Osteoblast (primary cell): ENCODE results near the gene FEM1B. TPM values are rescaled to one million over a fixed set of nuclear protein-coding genes. Genes with fewer than 3 reads are reported as not detected.

Experiments used
- DNase-seq: peaks from one replicate; pipeline ENCODE4 v3.0.0; 2011; ENCODE audit warnings: low spot score, mixed read lengths; ENCODE audit not compliant: insufficient read length; ENCODE audit errors: missing footprints
- H2AFZ ChIP-seq: 2 replicates; pipeline ENCODE4 v1.6.0; 2011; ENCODE audit warnings: mild to moderate bottlenecking, low read length
- H3K27ac ChIP-seq: 2 replicates; pipeline ENCODE4 v1.5.1; 2011; ENCODE audit warnings: mild to moderate bottlenecking, low read depth, low read length, moderate library complexity
- H3K27me3 ChIP-seq: 2 replicates; pipeline ENCODE4 v1.6.0; 2012; ENCODE audit warnings: mild to moderate bottlenecking, control low read depth, inconsistent platforms, low read length, moderate library complexity; ENCODE audit not compliant: insufficient read depth
- H3K36me3 ChIP-seq: 2 replicates; pipeline ENCODE4 v1.5.1; 2011; ENCODE audit warnings: mild to moderate bottlenecking, low read length, control low read depth, moderate library complexity; ENCODE audit not compliant: insufficient read depth
- H3K4me1 ChIP-seq: 2 replicates; pipeline ENCODE4 v1.5.1; 2011; ENCODE audit warnings: mild to moderate bottlenecking, low read length, control low read depth, moderate library complexity; ENCODE audit not compliant: insufficient read depth
- H3K4me2 ChIP-seq: 2 replicates; pipeline ENCODE4 v1.6.0; 2011; ENCODE audit warnings: mild to moderate bottlenecking, low read length; ENCODE audit not compliant: insufficient read depth
- H3K4me3 ChIP-seq: fragments of 200-600 bp; sonication (generic); 3 replicates; pipeline ENCODE4 v1.5.1; 2012; ENCODE audit warnings: mild to moderate bottlenecking, low read length, inconsistent platforms; ENCODE audit not compliant: insufficient read depth
- H3K79me2 ChIP-seq: 2 replicates; pipeline ENCODE4 v1.6.0; 2012; ENCODE audit warnings: mild to moderate bottlenecking, low read length, control low read depth, inconsistent platforms; ENCODE audit not compliant: insufficient read depth
- H3K9me3 ChIP-seq: 2 replicates; pipeline ENCODE4 v1.5.1; 2011; ENCODE audit warnings: low read depth, low read length, control low read depth
- H4K20me1 ChIP-seq: 2 replicates; pipeline ENCODE4 v1.6.0; 2012; ENCODE audit warnings: mild to moderate bottlenecking, low read length, control low read depth; ENCODE audit not compliant: insufficient read depth
- CTCF ChIP-seq: IDR thresholded peaks from 2 replicates; pipeline ENCODE4 v1.5.1; 2011; ENCODE audit warnings: mild to moderate bottlenecking, low read depth, low read length, moderate library complexity; ENCODE audit errors: extremely low read depth
- total RNA-seq: library from RNA; depleted of rRNA; stranded (reverse); fragments of >200 nt; gene quantifications from 2 replicates; pipeline ENCODE4 v1.2.3, GENCODE V29; 2012

Gene FEM1B
- total RNA-seq, 1 donor, result 35.5 TPM

DNA sequence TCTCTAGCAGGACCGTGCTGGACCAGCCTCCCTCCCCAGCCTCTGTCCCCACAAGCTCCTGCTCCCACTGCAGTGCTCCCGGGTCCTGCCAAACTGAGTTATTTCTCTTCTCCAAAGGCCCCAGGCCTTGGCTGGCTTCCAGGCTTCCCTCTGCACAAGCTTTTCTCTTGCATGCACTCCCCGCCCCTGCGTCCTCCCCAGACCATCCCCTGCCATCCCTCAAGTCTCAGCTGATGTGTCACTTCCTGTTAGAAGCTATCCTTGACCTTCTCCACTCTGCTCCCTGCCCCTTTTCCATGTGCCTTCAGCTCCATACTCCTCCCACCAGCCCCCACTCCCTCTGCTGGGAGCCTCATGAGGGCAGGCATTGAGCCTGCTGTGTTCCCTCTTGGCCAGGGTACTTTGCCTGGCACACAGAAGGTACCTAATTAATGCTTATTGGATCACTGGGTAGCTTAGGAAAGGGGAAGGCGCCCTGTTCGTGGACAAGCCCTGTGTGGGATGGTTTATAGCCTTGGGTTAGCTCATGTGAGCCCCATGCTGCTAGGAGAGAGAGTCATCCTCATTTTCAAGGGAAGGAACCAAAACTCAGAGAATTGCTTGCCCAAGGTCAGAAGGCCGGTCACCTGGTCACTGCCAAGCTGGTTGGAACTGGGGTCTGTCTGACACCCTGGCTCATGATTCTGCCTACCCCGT, 56.4 kb downstream of the FEM1B start:
- no peaks in the 10 kb centered on the region for H3K27me3 ChIP-seq
- H3K79me2 ChIP-seq, result no peaks in the 10 kb centered on the region
- peak overlapping the region; percentile 29 for H3K4me3 ChIP-seq
- H3K4me1 ChIP-seq, result peaks cover 40% of the 10 kb centered on the region
- DNase-seq, result no peak
- H3K27ac ChIP-seq, result peak overlapping the region; percentile 85
- H2AFZ ChIP-seq, result no peak overlapping the region
- no peak for TF ChIP-seq CTCF
- H3K4me2 ChIP-seq, result peak overlapping the region; percentile 72
- peaks cover 85% of the 10 kb centered on the region for H3K36me3 ChIP-seq
- H4K20me1 ChIP-seq, result peaks cover 6% of the 10 kb centered on the region
- H3K9me3 ChIP-seq, result no peaks in the 10 kb centered on the region

DNA sequence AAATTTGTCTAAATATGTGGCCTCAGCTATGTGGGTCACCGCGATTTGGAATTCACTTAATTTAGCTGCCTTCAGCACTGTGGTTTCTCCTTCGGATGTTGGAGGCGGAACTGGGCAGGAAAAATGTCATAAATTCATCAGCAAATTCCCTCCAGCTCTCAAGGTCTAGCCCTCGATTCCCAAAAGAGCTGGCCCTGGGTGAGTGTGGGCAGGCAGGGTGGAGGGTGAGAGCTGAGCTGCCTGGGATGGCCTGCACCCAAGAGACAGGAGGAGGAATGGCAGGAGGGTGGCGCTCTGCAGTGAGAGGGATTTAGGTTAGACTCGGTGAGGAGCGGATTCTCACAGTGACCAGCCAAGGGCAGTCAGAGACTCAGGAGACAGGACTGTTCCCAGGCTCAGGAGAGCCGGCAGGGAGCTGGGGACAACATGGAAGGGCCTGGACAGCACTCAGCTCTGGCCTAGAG, 57.1 kb downstream of the FEM1B start:
- Histone ChIP-seq H2AFZ (no peak overlapping the region), H3K27me3 (no peaks in the 10 kb centered on the region), H3K4me3 (no peak overlapping the region), H3K4me1 (peaks cover 40% of the 10 kb centered on the region), H3K27ac (peak overlapping the region; percentile 85), H3K9me3 (no peaks in the 10 kb centered on the region), H3K36me3 (peaks cover 82% of the 10 kb centered on the region), H3K79me2 (no peaks in the 10 kb centered on the region), H4K20me1 (peaks cover 2% of the 10 kb centered on the region), H3K4me2 (peak overlapping the region; percentile 72)
- peak; percentile 30 for TF ChIP-seq CTCF
- DNase-seq, result peak; percentile 93

DNA sequence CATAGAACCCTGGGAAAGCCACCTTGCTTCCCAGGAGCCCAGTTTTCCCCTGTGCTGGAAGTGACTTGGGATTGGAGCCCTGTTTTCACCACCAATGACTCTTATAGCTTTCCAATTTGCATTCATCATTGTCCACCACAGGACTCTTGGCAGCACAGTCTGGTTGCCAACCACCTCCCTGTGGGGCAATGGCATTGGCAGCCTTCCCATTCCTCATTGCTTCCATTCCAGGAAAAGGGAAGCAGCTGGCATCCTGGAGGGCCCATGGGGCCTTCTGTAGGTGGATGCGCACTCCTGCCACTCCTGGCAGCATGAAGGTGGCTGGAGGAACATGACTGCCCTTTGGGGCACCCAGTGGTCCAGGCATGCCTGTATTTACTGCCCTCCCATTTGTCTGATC, 57.7 kb downstream of the FEM1B start:
- Histone ChIP-seq H3K4me1 (peaks cover 40% of the 10 kb centered on the region), H2AFZ (no peak overlapping the region), H3K4me2 (peak overlapping the region; percentile 72), H3K27me3 (no peaks in the 10 kb centered on the region), H3K4me3 (no peak overlapping the region), H3K9me3 (no peaks in the 10 kb centered on the region), H4K20me1 (peaks cover 2% of the 10 kb centered on the region), H3K79me2 (no peaks in the 10 kb centered on the region), H3K27ac (peak overlapping the region; percentile 85), H3K36me3 (peaks cover 82% of the 10 kb centered on the region)
- no peak for TF ChIP-seq CTCF
- no peak for DNase-seq

DNA sequence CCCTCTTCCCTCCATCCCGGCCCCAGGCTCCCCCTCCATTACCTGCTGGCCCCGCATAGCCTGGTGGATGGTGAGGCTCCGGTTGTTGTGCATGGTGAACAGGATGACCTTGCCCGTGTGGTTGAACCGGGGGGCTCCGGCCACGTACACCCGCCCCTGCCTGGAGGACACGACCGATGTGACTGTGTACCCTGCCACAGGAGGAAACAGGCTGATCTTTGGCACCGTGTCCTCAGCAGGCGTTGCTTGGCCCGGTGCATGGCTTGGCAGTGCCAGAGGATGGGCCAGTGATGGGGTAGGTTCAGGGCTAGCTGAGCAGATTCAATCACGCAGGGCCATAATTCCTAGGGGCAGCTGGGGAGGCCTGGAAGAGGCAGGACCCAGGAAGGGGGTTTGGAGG, 58.1 kb downstream of the FEM1B start:
- H4K20me1 ChIP-seq, result peaks cover 2% of the 10 kb centered on the region
- no peak for TF ChIP-seq CTCF
- no peak for DNase-seq
- H3K27ac ChIP-seq, result peak overlapping the region; percentile 85
- no peak overlapping the region for H2AFZ ChIP-seq
- no peak overlapping the region for H3K4me2 ChIP-seq
- H3K36me3 ChIP-seq, result peaks cover 81% of the 10 kb centered on the region
- H3K79me2 ChIP-seq, result no peaks in the 10 kb centered on the region
- H3K9me3 ChIP-seq, result no peaks in the 10 kb centered on the region
- H3K4me3 ChIP-seq, result no peak overlapping the region
- H3K27me3 ChIP-seq, result no peaks in the 10 kb centered on the region
- peaks cover 40% of the 10 kb centered on the region for H3K4me1 ChIP-seq
